Upper lobe of right lung (tissue), 1 donor: ENCODE results near the gene ACER3. TPM values are rescaled to one million over a fixed set of nuclear protein-coding genes. Genes with fewer than 3 reads are reported as not detected.

Experiments used
- ATAC-seq: fragments of 200-7000 bp; cut with Tn5 transposase; one replicate; pipeline ENCODE4 v1.9.1; 2020; ENCODE audit warnings: mild to moderate bottlenecking, moderate library complexity
- DNase-seq: peaks from one replicate; pipeline ENCODE4 v3.0.0-alpha.2; 2020
- H3K27ac ChIP-seq: fragments of 200-600 bp; one replicate; pipeline ENCODE4 v1.8.0; 2022
- H3K27me3 ChIP-seq: fragments of 200-600 bp; one replicate; pipeline ENCODE4 v1.8.0; 2022; ENCODE audit warnings: mild to moderate bottlenecking
- H3K36me3 ChIP-seq: fragments of 200-600 bp; one replicate; pipeline ENCODE4 v1.8.0; 2022
- H3K4me1 ChIP-seq: fragments of 200-600 bp; one replicate; pipeline ENCODE4 v1.8.0; 2022
- H3K4me3 ChIP-seq: fragments of 200-600 bp; one replicate; pipeline ENCODE4 v1.8.0; 2022; ENCODE audit warnings: mild to moderate bottlenecking
- H3K9me3 ChIP-seq: fragments of 200-600 bp; one replicate; pipeline ENCODE4 v1.8.0; 2022
- intact Hi-C: fragments of 100-400 bp; cut with DNase I; formaldehyde crosslinking; loops from one replicate; pipeline ENCODE4 v1.11.0; 2022
- total RNA-seq: library from RNA; stranded (reverse); fragmentation: NEBNext Ultra II Directional; extraction: Animal tissue kit (Norgen Biotek cat#: 25700); gene quantifications from one replicate; pipeline ENCODE4 v1.2.1, GENCODE V29; 2021
- TF ChIP-seq, protein P1 (sequence below): fragments of 200-600 bp; IDR thresholded peaks from one replicate; pipeline ENCODE4 v1.8.0; 2022; ENCODE audit warnings: antibody characterized with exemption
- donor health status: DM: no; HTN: yes; CAD: no; lungs with severe emphysema.

Gene ACER3
- total RNA-seq, 1 donor from 2014 or later = 42.2 TPM

GRCh38 chr11:76997512-76997911 is 136.8 kb downstream of the ACER3 start:
- no peak overlapping the region for H3K27ac ChIP-seq
- no peak for ATAC-seq
- intact Hi-C loops = no loop called here

DNA sequence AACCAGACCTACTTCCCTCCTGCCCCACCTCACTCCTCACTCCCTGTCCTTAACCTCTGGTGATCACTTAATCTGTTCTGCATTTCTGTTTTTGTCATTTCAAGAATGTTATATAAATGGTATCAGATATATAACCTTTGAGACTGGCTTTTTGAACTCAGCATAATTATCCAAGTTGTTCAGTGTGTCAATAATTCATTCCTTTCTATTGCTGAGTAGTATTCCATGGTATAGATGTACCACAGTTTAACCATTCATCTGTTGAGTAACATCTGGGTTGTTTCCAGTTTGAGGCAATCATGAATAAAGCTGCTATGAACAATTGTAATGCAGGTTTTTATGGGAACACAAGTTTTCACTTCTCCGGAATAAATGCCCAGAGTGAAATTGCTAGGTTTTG is 138.9 kb downstream of the ACER3 start:
- TF ChIP-seq, protein P1, sequence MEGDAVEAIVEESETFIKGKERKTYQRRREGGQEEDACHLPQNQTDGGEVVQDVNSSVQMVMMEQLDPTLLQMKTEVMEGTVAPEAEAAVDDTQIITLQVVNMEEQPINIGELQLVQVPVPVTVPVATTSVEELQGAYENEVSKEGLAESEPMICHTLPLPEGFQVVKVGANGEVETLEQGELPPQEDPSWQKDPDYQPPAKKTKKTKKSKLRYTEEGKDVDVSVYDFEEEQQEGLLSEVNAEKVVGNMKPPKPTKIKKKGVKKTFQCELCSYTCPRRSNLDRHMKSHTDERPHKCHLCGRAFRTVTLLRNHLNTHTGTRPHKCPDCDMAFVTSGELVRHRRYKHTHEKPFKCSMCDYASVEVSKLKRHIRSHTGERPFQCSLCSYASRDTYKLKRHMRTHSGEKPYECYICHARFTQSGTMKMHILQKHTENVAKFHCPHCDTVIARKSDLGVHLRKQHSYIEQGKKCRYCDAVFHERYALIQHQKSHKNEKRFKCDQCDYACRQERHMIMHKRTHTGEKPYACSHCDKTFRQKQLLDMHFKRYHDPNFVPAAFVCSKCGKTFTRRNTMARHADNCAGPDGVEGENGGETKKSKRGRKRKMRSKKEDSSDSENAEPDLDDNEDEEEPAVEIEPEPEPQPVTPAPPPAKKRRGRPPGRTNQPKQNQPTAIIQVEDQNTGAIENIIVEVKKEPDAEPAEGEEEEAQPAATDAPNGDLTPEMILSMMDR = no peak
- H3K4me1 ChIP-seq = no peaks in the 10 kb centered on the region

More at GRCh38 chr11:76997512-76997911, 136.8 kb downstream of the ACER3 start:
- Histone ChIP-seq H3K36me3 (peaks cover 34% of the 10 kb centered on the region), H3K27me3 (no peaks in the 10 kb centered on the region), H3K9me3 (no peaks in the 10 kb centered on the region), H3K4me1 (no peaks in the 10 kb centered on the region), H3K4me3 (no peak overlapping the region)
- TF ChIP-seq, protein P1 = no peak
- DNase-seq = no peak

DNA sequence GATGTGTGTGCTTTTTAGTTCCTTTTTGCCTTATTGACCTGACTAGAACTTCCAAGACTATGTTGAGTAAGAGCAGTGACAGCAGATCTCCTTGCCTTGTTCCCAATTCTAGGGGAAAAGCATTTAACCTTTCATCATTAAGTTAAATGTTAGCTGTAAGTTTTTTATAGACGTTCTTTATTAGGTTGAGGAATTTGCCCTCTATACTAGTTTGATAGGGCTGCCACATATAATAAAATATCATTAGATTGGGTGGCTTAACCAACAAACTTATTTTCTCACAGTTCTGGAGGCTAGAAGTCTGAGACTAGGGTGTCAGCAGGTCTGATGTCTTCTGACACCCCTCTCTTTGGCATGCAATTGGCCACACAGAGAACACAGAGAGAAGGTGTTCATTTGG is 140.9 kb downstream of the ACER3 start:
- H3K27me3 ChIP-seq = no peaks in the 10 kb centered on the region
- TF ChIP-seq, protein P1 = no peak
- no peak overlapping the region for H3K4me3 ChIP-seq
- H3K4me1 ChIP-seq = no peaks in the 10 kb centered on the region
- peaks cover 20% of the 10 kb centered on the region for H3K36me3 ChIP-seq
- ATAC-seq (no peak), DNase-seq (no peak)
- no peak overlapping the region for H3K27ac ChIP-seq
- intact Hi-C loops = no loop called here
- no peaks in the 10 kb centered on the region for H3K9me3 ChIP-seq

More for the DNA sequence above, 138.9 kb downstream of the ACER3 start:
- Histone ChIP-seq H3K27ac (no peak overlapping the region), H3K4me3 (no peak overlapping the region), H3K36me3 (peaks cover 25% of the 10 kb centered on the region), H3K9me3 (no peaks in the 10 kb centered on the region), H3K27me3 (no peaks in the 10 kb centered on the region)
- ATAC-seq (no peak), DNase-seq (no peak)
- intact Hi-C loops = no loop called here

- TF ChIP-seq, protein P1 = no peak
- no peak for DNase-seq
- ATAC-seq = no peak
Measured at GRCh38 chr11:77002776-77003175, 142.1 kb downstream of the ACER3 start.

GRCh38 chr11:77003963-77004362 is 143.2 kb downstream of the ACER3 start:
- DNase-seq = no peak
- intact Hi-C loops = no loop called here
- Histone ChIP-seq H3K9me3 (no peaks in the 10 kb centered on the region), H3K4me1 (no peaks in the 10 kb centered on the region), H3K27ac (no peak overlapping the region), H3K27me3 (no peaks in the 10 kb centered on the region), H3K4me3 (no peak overlapping the region), H3K36me3 (peaks cover 10% of the 10 kb centered on the region)
- ATAC-seq = no peak
- TF ChIP-seq, protein P1 = no peak

More at GRCh38 chr11:77002776-77003175, 142.1 kb downstream of the ACER3 start:
- Histone ChIP-seq H3K4me1 (no peaks in the 10 kb centered on the region), H3K36me3 (peaks cover 20% of the 10 kb centered on the region), H3K4me3 (no peak overlapping the region), H3K27me3 (no peaks in the 10 kb centered on the region), H3K9me3 (no peaks in the 10 kb centered on the region), H3K27ac (no peak overlapping the region)
- intact Hi-C loops = no loop called here

GRCh38 chr11:77009533-77010160 is 148.9 kb downstream of the ACER3 start:
- Histone ChIP-seq H3K36me3 (peaks cover 11% of the 10 kb centered on the region), H3K4me3 (no peak overlapping the region), H3K4me1 (no peaks in the 10 kb centered on the region), H3K9me3 (no peaks in the 10 kb centered on the region), H3K27me3 (no peaks in the 10 kb centered on the region), H3K27ac (no peak overlapping the region)
- ATAC-seq (no peak), DNase-seq (no peak)
- TF ChIP-seq, protein P1 = no peak
- intact Hi-C loops = no loop called here
